SU-DHL-6 (cell line): ENCODE measurements around the gene NEB.

Source experiments
- H2AFZ ChIP-seq: fragments of 200-600 bp; sonication (generic); 2 replicates; pipeline ENCODE4 v1.6.1; 2014; ENCODE audit warnings: low read depth, mild to moderate bottlenecking, moderate library complexity, mixed read lengths, antibody characterized with exemption, low read length; ENCODE audit not compliant: severe bottlenecking
- H3F3A ChIP-seq: fragments of 200-600 bp; shearing (Covaris generic); 2 replicates; pipeline ENCODE4 v1.6.0; 2016; ENCODE audit warnings: antibody characterized with exemption, mild to moderate bottlenecking; ENCODE audit not compliant: insufficient read depth
- H3K27ac ChIP-seq: fragments of 200-600 bp; sonication (generic); 2 replicates; pipeline ENCODE4 v1.5.1; 2016; ENCODE audit warnings: low read depth, mild to moderate bottlenecking, low read length, moderate library complexity, mixed read lengths
- H3K27me3 ChIP-seq: fragments of 200-600 bp; sonication (generic), shearing (Covaris generic); 2 replicates; pipeline ENCODE4 v1.6.0; 2014; ENCODE audit warnings: mild to moderate bottlenecking, low read length
- H3K36me3 ChIP-seq: fragments of 200-600 bp; sonication (generic); 2 replicates; pipeline ENCODE4 v1.6.1; 2014; ENCODE audit warnings: mild to moderate bottlenecking, low read length, mixed read lengths
- H3K4me2 ChIP-seq: fragments of 300-600, 200-600 bp; shearing (Covaris generic), sonication (generic); 2 replicates; pipeline ENCODE4 v1.6.0; 2014; ENCODE audit warnings: low read length, low read depth, mild to moderate bottlenecking; ENCODE audit not compliant: poor library complexity, severe bottlenecking
- H3K4me3 ChIP-seq: fragments of 200-600 bp; sonication (generic); 2 replicates; pipeline ENCODE4 v1.5.1; 2014; ENCODE audit warnings: antibody characterized with exemption, low read length, mild to moderate bottlenecking, mixed read lengths; ENCODE audit not compliant: insufficient read depth, poor library complexity, severe bottlenecking
- H3K79me2 ChIP-seq: fragments of 200-600 bp; sonication (generic); 2 replicates; pipeline ENCODE4 v1.6.1; 2014; ENCODE audit warnings: mild to moderate bottlenecking, low read length, moderate library complexity; ENCODE audit not compliant: insufficient read depth
- H3K9ac ChIP-seq: fragments of 200-600 bp; sonication (generic); 2 replicates; pipeline ENCODE4 v1.7.0; 2014; ENCODE audit warnings: mild to moderate bottlenecking, low read length
- H3K9me2 ChIP-seq: fragments of 200-600 bp; sonication (generic); replicated peaks from 2 replicates; pipeline ENCODE4 v1.6.1; 2014; ENCODE audit warnings: low read length; ENCODE audit not compliant: insufficient read depth
- H3K9me3 ChIP-seq: fragments of 200-600 bp; sonication (generic); 2 replicates; pipeline ENCODE4 v1.6.1; 2014; ENCODE audit warnings: low read length, mixed read lengths; ENCODE audit not compliant: insufficient read depth
- H4K20me1 ChIP-seq: fragments of 200-600 bp; sonication (generic); 2 replicates; pipeline ENCODE4 v1.6.1; 2014; ENCODE audit warnings: low read depth, mild to moderate bottlenecking, antibody characterized with exemption, low read length, moderate library complexity, mixed read lengths
- CTCF ChIP-seq: fragments of 200-600 bp; sonication (generic); IDR thresholded peaks from one replicate; pipeline ENCODE4 v1.5.1; 2017; ENCODE audit warnings: antibody characterized with exemption, mild to moderate bottlenecking, low read length, moderate library complexity; ENCODE audit not compliant: insufficient read depth, poor library complexity, severe bottlenecking
- EZH2phosphoT487 ChIP-seq: fragments of 200-600 bp; sonication (generic), shearing (Covaris generic); conservative IDR thresholded peaks from 2 replicates; pipeline ENCODE4 v1.6.1; 2018; ENCODE audit warnings: mild to moderate bottlenecking, antibody characterized with exemption, low read length, moderate library complexity, mixed read lengths

The NEB gene

GRCh38 chr2:151632993-151633565 is 101.2 kb downstream of the NEB start:
- H3K79me2 ChIP-seq, result no peaks in the 10 kb centered on the region
- no peaks in the 10 kb centered on the region for H4K20me1 ChIP-seq
- H3K27me3 ChIP-seq, result no peaks in the 10 kb centered on the region
- H3K9me3 ChIP-seq, result no peaks in the 10 kb centered on the region
- H3K4me2 ChIP-seq, result no peak overlapping the region
- TF ChIP-seq EZH2phosphoT487 (no peak), CTCF (peak; percentile 47)
- no peak overlapping the region for H3K4me3 ChIP-seq
- no peaks in the 10 kb centered on the region for H3K9me2 ChIP-seq
- H3K27ac ChIP-seq, result no peak overlapping the region
- H3K9ac ChIP-seq, result no peak overlapping the region
- no peaks in the 10 kb centered on the region for H3F3A ChIP-seq
- H3K36me3 ChIP-seq, result no peaks in the 10 kb centered on the region
- peak overlapping the region; percentile 77 for H2AFZ ChIP-seq

- Histone ChIP-seq H3K4me2 (no peak overlapping the region), H4K20me1 (no peaks in the 10 kb centered on the region), H3K27me3 (no peaks in the 10 kb centered on the region), H3K9me2 (no peaks in the 10 kb centered on the region), H3K27ac (no peak overlapping the region), H3K79me2 (no peaks in the 10 kb centered on the region), H2AFZ (no peak overlapping the region), H3K9me3 (no peaks in the 10 kb centered on the region), H3K36me3 (no peaks in the 10 kb centered on the region), H3K9ac (no peak overlapping the region), H3K4me3 (no peak overlapping the region), H3F3A (no peaks in the 10 kb centered on the region)
- no peak for TF ChIP-seq CTCF
- no peak for TF ChIP-seq EZH2phosphoT487
These were observed 103.9 kb downstream of the NEB start for GRCh38 chr2:151630372-151630771.

DNA sequence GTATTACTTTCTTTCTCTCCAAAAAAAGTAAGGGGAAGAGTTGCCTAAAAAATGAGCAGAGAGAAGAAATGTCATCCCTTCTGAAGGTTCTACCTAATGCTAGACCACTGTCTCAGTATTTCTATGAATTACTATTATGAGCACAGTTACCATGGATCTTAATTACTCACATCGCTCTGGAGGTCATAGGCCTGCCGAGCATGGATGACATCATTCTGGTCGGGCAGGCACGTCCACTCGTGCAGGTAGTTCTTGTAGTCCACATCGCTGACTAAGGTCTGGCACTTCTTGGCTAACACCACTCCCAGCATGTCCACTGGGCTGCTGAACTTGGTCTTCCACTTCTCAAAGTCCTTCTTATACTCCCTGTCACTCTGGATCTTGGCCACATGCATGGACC is 106.9 kb downstream of the NEB start:
- no peaks in the 10 kb centered on the region for H3K36me3 ChIP-seq
- no peak overlapping the region for H3K4me2 ChIP-seq
- no peaks in the 10 kb centered on the region for H3K79me2 ChIP-seq
- TF ChIP-seq CTCF, result no peak
- no peak for TF ChIP-seq EZH2phosphoT487
- no peak overlapping the region for H3K9ac ChIP-seq
- no peaks in the 10 kb centered on the region for H4K20me1 ChIP-seq
- H3K27me3 ChIP-seq, result no peaks in the 10 kb centered on the region
- no peak overlapping the region for H3K27ac ChIP-seq
- H3F3A ChIP-seq, result no peaks in the 10 kb centered on the region
- H3K9me3 ChIP-seq, result no peaks in the 10 kb centered on the region
- H2AFZ ChIP-seq, result no peak overlapping the region
- no peak overlapping the region for H3K4me3 ChIP-seq
- H3K9me2 ChIP-seq, result no peaks in the 10 kb centered on the region
